Stimulated activated CD8-positive, alpha-beta memory T cell treated with anti-CD3 and anti-CD28 coated beads, Interleukin-7, amount 100 ng/mL, for 48 hours (primary cell): ENCODE data around the gene ELL2.
A peak's percentile ranks its signal among the peaks of the same experiment; 100 is the strongest.
"Not testable (repeated sequence)": the region's sequence is repeated elsewhere in the genome, so short reads cannot be mapped to it uniquely, and the experiment has no call there.

ENCODE experiments used
- DNase-seq, 2 donors: peaks; one replicate each; pipeline ENCODE4 v3.0.0-alpha.2; 2020; ENCODE audit warnings: low read depth in 1 of 2; ENCODE audit errors: extremely low read depth in 1 of 2

ELL2 gene

DNA sequence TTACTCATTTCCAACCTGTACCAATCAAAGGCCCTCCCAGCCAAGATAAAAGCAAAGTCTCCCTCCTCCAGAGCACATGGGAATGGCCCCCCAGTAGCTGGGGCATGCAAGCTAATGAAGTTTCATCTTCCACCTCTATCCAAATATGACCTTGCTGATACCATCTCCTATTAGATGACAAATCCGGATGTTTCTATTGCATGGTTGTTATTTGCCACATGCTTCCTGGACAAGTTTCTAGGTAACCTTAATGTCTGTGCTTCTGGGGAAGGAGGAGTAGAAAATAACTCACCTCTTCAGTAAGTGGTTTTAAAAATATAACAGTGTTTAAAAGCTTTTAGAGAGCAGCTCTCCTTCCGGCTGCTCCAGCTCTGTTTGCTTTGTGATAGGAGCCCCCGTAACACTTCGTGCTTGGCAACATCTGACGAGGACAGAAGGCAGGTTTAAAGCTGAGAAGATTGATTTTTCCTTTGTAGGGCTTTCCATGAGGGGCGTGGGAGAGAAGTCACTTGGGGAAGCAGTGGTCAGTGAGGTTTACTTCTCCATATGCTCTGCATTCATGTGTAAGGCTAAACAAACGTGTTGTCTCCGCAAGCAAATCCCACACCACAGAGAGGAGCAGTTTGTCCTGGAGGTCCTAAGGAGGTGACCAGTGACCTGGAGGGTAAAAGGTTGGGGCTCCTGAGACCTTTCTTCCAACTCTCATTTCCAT lies 98.8 kb downstream of the ELL2 start:
- DNase-seq: no peak

DNA sequence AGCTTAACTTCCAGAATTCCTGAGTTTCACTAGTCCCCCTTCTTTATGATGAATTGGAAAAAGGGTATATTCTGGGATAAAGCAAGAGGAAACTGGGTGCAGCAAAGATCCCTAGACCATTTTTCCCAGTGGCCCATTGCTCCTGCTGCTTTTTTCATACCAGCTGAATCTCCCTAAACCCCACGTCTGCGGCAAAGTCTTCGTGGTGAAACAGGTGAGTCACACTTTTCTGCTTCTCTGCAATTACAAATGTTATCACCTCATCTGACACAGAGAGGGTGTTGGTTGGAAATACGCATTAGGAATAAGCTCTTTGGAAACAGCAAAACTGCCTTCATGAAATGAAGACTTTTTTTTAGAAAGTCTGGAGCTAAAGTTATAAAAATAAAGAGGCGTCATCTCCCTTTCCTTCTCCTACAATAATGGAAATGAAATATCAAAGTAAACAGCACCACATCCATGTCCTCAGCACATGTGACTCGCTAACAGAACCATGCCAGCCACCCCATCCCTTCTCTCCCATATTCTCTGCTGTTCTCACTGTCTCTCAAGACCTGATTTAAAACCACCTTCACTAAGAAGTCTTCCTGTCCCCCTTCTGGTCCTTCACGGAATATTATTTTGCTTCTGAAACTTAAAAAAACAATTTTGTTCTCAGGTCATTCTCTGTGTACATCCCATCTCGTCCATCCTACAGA lies 99.6 kb downstream of the ELL2 start:
- DNase-seq: peak in 1 of 2 donors; percentile 43

- DNase-seq: no peak
Measured at GRCh38 chr5:95861221-95861863, 100.3 kb downstream of the ELL2 start.

DNA sequence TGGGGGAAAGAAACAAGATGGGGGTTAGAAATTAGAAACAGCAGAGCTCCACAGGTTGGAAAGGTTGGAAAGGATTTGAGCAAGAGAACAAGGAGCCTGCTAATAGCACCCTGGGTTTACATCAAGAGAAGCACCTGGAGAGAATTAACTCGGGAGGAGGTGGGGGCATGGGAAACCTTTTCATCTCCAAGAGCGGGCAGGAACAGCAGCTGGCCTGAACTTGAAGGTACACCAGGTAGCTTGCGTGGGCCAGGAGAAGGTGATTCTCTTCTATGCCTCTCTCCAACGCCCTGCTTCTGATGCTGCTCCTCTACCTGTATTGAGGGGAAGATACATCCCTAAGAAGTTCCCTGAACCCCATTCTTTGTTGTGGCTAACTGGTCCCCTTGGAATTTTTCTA lies 102.0 kb downstream of the ELL2 start:
- no peak for DNase-seq

DNA sequence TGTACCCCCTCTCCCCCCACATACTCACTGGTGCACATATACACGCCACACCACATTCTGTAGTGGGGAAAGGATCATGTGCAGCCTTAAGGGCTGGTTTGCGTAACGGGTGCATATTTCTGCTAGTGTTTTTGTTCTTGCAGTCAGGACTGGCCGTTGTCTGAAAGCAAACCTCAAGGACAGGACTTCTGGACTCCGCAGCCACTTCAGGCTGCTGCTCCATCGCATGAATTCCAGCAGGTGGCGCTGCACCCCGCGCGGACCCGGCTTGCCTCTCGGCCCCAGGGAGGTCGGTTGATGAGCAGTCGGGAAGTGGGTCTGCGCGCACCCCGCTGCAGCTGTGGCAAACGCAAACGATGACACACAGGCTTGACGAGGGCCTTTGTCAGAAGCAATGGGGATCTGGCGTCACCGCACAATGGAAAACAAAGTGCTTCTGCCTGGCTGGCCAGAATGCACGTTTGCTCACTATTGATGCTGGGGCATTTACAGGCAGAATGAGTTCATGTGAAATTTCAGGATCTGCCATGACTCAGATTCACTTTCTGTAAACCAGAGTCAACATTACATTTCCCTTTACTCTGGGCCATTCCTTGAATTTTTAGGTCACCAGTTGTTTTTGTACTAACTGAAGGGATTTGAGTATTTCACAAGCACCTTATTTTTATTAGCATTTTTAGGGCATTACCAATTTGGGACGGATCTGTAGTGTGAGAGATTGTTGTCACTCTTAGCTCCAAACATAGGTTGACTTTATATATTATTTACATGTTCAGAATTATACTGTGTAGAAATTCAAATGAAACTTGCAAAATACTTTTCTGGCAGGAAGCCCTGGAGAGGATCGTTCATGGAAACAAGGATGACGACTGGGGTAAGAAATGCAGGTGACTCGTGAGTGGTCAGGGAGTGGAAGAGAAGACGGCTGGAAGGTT lies 102.7 kb downstream of the ELL2 start:
- peak; percentile 82 to 95 for DNase-seq

DNA sequence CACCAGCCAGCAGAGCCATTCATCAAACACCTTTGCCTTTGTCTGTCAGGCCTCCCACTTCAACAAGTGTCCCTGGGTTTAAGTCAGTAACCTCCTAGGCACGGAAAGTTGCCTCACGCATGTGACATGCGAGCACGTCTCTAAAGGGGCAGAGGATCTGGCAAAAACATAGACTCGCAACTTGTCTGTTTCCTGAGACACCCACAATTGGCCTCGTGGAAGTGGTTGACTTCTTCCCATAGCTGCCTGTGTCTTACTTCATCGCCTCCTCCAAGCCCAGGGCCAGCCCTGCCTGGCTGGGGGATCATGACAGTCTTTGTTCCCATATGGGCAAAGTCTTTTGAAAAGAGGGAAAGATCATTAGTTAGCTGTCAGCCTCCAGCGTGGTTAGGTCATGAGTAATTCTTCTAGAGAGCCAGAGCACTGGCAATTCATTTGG lies 103.6 kb downstream of the ELL2 start:
- DNase-seq: no peak

DNA sequence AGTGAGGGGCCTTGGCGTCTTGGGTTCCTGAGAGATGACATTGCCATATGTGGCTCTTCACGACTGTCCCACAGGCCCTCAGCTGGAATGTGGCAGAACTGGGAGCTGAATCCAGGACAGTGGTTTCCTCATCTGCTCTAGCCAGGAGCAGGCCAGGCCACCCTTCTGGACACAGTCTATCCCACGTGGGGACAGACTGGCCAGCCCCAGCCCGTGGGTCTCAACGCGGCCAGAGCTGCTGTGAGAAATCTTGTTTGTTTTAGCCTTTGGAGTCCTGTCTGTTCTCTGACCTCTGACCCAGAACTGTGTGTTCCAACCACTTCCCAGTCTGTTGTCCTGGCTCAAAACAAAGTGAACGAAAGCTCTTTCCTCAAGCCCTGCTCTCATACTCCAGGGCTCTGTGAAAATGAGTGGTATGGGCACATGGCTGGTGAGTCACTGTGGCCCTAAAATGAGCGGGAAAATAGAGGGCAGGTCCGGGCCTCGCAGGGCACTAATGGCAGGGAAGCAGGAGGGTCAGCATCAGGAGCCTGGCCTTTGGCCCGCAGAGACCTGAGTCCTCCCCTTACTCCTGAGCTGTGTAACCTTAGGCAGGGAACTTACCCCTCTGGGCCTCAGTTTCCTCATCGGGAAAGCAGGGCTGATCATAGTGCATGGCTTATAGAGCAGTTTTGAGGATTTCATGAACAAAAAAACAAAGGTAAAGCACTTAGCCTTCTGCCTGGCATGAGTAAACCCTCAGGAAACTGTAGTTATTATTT lies 104.3 kb downstream of the ELL2 start:
- no peak for DNase-seq

- DNase-seq: no peak
Measured at GRCh38 chr5:95856501-95856981, 105.1 kb downstream of the ELL2 start.

DNA sequence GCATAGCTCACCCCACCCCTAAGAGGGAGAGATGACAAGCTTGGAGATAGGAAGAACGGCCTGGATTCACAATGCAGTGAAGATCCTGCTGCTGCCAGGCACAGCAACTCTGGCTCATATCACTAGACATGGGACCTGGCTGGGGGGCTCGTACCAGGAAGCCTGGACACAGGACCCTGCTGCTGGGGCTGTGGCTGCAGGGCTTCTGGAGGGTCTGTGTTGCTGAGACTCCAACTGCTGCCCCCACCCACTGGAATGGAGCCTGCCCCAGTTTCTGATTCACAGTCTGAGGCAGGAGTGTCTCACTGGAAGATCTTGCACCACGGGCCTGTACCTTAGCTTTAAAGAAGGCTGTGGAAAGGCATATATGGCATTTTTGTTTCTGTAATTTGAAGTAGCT lies 108.2 kb downstream of the ELL2 start:
- DNase-seq: no peak

DNA sequence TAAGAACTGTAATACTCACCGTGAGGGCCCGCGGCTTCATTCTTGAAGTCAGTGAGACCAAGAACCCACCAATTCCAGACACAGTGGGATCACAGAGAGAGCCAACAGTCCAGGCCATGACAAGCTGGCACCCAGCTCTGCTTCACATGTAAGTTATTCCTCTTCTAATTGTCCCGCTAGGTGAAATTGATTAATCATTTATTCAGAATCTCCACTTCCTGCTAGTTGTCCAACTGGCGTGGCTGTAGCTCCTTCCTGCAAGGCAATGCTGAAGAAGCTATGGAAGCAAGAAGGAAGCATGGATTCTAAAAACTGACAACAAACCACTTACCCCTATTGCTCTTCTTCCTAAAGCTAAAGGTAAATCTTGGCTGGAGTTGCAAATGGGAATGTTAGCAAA lies 109.1 kb downstream of the ELL2 start:
- no peak for DNase-seq

DNA sequence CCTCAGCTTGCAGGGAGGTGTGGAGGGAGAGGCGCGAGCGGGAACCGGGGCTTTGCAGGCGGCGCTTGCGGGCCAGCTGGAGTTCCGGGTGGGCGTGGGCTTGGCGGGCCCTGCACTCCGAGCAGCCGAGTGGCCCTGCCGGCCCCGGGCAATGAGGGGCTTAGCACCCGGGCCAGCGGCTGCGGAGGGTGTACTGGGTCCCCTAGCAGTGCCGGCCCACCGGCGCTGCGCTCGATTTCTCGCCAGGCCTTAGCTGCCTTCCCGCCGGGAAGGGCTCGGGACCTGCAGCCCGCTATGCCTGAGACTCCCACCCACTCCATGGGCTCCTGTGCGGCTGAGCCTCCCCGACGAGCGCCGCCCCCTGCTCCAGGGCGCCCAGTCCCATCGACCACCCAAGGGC lies 110.5 kb downstream of the ELL2 start:
- DNase-seq: not testable (repeated sequence)

DNA sequence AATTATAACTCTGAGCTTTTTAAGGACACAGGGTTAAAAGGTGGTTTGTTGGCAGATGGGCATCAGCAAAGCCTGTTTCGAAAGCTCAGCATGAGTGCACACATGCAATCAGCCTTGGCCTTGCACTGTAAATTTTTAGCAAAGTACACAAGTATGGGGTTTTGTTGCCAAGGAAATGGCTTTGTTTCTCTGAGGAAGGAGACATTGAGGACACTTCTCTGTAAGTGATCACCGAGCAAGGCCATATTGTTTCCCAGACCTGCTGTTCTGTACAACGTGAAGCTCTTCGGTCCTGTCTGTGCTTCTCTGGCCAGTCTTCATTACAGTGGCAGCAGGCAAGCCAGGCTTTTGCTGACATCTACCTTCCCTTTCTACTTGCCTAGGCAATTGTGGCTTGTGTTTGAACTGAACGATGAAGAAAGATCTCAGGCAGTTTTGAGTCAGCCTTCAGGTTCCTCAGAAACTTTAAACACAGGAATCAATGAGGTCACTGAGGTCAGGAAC lies 111.2 kb downstream of the ELL2 start:
- no peak for DNase-seq

DNA sequence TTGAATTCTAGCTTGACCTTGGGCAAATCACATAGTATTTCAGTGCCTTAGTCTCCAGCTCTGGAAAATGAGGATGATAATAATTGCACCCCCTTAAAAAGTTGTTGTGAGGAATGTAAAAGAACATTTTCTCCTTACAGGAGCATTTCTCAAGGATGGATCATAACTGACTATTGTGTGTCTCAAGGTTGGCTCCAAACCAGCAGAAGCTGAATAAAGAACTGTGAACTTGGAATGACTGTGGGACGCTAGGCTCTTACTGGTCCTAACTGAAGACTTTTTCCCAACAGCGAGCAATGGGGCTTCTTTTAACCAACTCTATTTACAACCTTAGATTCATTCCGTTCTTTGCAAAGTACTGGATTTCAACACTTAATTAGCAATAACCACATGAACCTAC lies 113.0 kb downstream of the ELL2 start:
- no peak for DNase-seq

GRCh38 chr5:95847261-95847592 lies 114.4 kb downstream of the ELL2 start:
- no peak for DNase-seq

DNA sequence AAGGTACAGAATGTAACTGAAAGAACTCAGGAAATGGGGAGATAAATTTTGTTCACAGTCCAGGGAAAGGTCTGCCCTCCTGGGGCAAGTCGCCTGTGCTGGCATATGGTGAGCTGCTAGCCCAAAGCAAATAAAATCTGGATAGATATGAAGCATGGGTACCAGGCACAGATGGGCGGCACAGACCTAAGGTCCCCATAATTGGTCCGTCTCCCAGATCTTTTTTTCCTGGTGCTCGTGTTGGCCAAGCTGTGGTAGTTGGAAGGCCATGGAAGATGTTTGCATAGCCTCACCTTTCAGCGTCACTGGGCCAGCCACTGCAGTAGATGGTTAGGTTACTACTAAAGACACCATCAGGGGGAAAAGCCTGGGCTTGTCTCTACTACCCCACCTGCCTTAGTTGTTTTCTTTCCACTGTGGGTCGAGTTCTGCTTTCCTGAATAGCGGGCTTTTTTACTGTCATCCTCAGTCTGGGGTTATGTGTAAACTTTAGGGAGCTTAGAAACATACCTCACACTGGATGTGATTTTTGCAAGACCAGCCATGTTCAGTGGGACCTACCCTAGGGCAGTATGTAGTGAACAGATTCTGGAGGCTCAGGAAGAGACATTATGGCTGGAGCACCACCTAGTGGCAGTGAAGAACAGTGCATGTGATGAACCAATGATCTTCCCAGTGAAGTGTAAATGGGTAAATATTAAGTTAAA lies 114.9 kb downstream of the ELL2 start:
- DNase-seq: no peak

DNA sequence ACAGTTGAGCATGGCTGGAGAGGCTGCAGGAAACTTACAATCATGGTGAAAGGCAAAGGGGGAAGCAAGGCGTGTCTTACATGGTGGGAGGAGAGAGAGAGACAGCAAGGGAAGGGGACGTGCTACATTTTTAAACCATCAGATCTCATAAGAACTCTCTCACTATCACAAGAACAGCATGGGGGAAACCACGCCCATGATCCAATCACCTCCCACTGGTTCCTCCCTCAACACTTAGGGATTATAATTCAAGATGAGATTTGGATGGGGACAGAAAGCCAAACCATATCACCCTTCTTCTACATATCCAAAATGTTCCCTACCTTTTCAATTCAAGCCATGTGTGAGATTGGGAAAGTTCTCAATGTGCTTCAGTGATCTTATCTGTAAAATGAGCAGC lies 116.3 kb downstream of the ELL2 start:
- no peak for DNase-seq

DNA sequence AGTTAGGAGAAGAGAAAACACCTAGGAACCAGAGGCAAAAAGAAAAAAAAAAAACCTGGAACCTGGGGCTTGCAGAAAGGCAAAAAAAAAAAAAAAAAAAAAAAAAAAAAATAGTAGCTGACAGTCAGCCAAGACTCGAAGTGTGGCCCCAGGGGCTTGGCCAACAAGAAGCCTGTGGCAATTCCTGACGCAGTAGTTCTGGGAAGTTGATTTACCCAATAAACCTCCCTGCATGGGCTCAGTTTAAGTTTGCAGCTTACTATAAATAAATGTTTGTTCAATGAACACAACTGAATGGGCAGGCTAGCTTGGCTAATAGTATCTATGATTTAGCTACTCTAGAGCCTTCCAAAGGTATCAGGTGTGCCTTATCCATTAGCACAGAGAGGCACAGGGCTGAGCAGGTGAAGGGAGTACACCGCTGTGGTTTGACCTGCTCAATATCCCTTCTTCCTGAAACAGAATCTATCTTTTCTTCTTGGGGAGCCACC lies 117.9 kb downstream of the ELL2 start:
- DNase-seq: no peak

DNA sequence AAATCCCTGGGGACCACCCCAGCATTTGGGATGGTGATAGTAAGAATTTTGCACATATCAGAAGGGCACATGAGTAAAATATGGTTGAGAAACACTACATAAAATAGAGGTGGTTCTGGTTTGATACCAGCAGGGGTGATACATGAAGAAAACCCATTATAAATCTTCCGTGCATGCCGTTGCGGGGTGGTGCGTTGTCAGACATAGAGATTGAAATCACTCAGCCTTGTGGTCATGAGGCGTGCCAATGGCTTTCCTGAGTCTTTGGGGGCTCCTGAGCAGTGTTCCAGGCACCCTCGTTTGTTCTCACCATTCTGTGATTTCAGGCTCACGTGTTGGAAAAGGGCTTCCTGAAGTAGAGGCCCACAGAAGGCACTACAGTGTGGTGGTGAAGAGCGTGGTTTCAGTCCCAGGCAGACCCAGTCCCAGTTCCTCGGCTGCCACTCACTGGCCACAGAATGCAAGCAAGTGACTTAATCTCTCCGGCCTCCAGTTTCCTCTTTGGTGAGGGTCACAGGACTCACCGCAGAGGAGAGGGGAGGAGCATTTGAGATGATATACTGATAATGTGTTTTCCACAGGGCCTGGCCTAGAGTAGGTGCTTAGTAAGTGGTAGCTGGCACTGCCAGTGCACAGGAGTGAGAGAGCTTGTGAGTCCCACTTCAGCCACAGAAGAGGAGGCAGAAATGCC lies 118.7 kb downstream of the ELL2 start:
- DNase-seq: peak; percentile 47 to 69
